Lower leg skin (tissue), 4 donors: ENCODE data around the gene SLC25A12. TPM values are rescaled to one million over a fixed set of nuclear protein-coding genes. Genes with fewer than 3 reads are reported as not detected.
"Not testable (repeated sequence)": the region's sequence is repeated elsewhere in the genome, so short reads cannot be mapped to it uniquely, and the experiment has no call there.

Experiments used
- DNase-seq, 2 donors: peaks; one replicate each; pipeline ENCODE4 v3.0.0-alpha.2; 2019; ENCODE audit warnings: low spot score in 2 of 2
- H3K4me3 ChIP-seq: fragments of 200-600 bp; sonication (generic); 2 replicates; pipeline ENCODE4 v1.5.1; 2017; ENCODE audit warnings: mild to moderate bottlenecking, low read depth; ENCODE audit not compliant: poor library complexity, severe bottlenecking
- CTCF ChIP-seq, 3 donors: fragments of 450-650 bp; IDR thresholded peaks; one replicate each; pipeline ENCODE4 v1.5.1; 2016; ENCODE audit warnings: antibody characterized with exemption in 3 of 3, mild to moderate bottlenecking in 3 of 3, moderate library complexity in 2 of 3
- POLR2A ChIP-seq, 2 donors: fragments of 450-650 bp; IDR thresholded peaks; one replicate each; pipeline ENCODE4 v1.6.1; 2016 to 2017; ENCODE audit warnings: antibody characterized with exemption in 2 of 2, mild to moderate bottlenecking in 1 of 2, moderate library complexity in 1 of 2
- WGBS, 2 donors: methylation state at CpG; one replicate each; pipeline ENCODE4 v1.1.5; 2018; 5-methylcytosine and 5-hydroxymethylcytosine counted together
- intact Hi-C: fragments of 100-400 bp; cut with DNase I; formaldehyde crosslinking; loops from one replicate; pipeline ENCODE4 v1.15.0; 2023; ENCODE audit warnings: low total_unique reads
- total RNA-seq, 4 donors: library from RNA; depleted of rRNA; stranded (reverse); fragments of >200 nt; gene quantifications; one replicate each; pipeline ENCODE4 v1.1.0, GENCODE V29; 2016

SLC25A12 gene
- total RNA-seq, 4 donors from 2014 or later = 18.1 to 28.1 (median 25.8) TPM

- DNase-seq = no peak
- 84 to 89% methylated on average over 3 of the region's 3 CpGs for WGBS, 2 donors
- intact Hi-C loops = no loop called here
- H3K4me3 ChIP-seq = no peak overlapping the region
- TF ChIP-seq POLR2A (IDR thresholded peaks at IDR 0.05) (no peak), CTCF (IDR thresholded peaks at IDR 0.05) (no peak)
These were observed 19.5 kb upstream of the SLC25A12 start for GRCh38 chr2:171913517-171913916.

GRCh38 chr2:171910494-171910893, 16.4 kb upstream of the SLC25A12 start:
- TF ChIP-seq POLR2A (IDR thresholded peaks at IDR 0.05) (no peak), CTCF (IDR thresholded peaks at IDR 0.05) (no peak)
- WGBS, 2 donors = 67 to 77% methylated on average over 1 of the region's 1 CpG
- H3K4me3 ChIP-seq = no peak overlapping the region
- intact Hi-C loops = no loop called here
- DNase-seq = no peak

GRCh38 chr2:171909266-171909665, 15.2 kb upstream of the SLC25A12 start:
- H3K4me3 ChIP-seq = no peak overlapping the region
- DNase-seq = no peak
- intact Hi-C loops = no loop called here
- no peak for TF ChIP-seq CTCF (IDR thresholded peaks at IDR 0.05)
- no peak for TF ChIP-seq POLR2A (IDR thresholded peaks at IDR 0.05)
- WGBS, 2 donors = 89 to 90% methylated on average over 3 of the region's 3 CpGs

DNA sequence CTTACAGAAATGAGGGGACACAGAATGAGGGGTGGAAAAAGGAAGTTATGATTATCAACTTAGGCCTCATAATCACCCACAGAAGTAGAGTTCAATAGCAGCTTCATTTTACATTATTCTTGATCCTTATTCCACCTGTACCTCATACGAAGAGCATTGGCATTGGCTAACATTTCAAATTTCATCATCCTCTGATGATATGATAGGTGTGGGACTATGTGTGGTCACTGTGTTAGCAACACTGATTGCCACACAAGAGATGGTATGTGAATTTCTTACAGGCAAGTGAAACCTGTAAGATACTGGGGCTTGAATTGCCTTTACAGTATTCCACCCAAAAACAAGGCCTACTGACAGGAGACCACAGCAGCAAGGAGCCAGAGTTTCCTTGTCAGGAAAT, 14.2 kb upstream of the SLC25A12 start:
- intact Hi-C loops = no loop called here
- no peak overlapping the region for H3K4me3 ChIP-seq
- no peak for DNase-seq
- TF ChIP-seq CTCF (IDR thresholded peaks at IDR 0.05) (no peak), POLR2A (IDR thresholded peaks at IDR 0.05) (no peak)
- 90% methylated on average over 1 of the region's 1 CpG for WGBS, 2 donors

DNA sequence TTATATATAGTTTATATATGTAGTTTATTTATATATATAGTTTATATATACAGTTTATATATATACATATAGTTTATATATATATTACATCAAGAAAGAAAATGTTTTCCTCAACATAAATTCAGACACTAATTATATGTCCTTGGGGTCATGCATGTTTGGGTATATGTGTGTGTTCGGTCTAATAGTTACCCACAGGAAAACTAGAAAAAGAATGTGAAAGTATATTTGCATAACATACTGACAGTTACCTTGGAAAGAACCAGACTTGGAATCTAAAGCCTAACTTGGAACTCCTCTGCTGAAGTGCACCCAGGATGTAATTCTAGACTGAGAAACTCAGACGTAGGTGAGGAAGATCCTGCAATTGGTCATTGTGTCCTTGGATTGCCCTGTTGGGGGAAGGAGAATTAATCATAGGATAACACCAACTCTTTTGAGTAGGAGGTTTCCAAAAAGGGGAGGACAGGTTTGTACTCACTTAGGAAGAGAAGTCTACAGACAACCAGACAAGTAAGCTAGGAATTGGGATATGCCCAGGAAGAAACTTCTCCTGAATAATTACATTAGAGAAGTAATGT, 8.9 kb upstream of the SLC25A12 start:
- WGBS, 2 donors = 65 to 67% methylated on average over 2 of the region's 2 CpGs
- H3K4me3 ChIP-seq = no peak overlapping the region
- intact Hi-C loops = no loop called here
- DNase-seq = no peak
- TF ChIP-seq CTCF (IDR thresholded peaks at IDR 0.05) (no peak), POLR2A (IDR thresholded peaks at IDR 0.05) (no peak)

- intact Hi-C loops = not testable (repeated sequence)
These were observed 5.7 kb upstream of the SLC25A12 start for GRCh38 chr2:171899623-171900282.

More at GRCh38 chr2:171899623-171900282, 5.7 kb upstream of the SLC25A12 start:
- DNase-seq, H3K4me3 ChIP-seq: not testable (repeated sequence)
- whole genome bisulfite sequencing, 2 donors = 92 to 100% methylated on average over 5 to 9 of the region's 58 CpGs
